Inflammatory macrophage (primary cell): Measurements from ENCODE around the gene LCN15.
"Not testable (repeated sequence)": the region's sequence is repeated elsewhere in the genome, so short reads cannot be mapped to it uniquely, and the experiment has no call there.

ENCODE experiments used
- DNase-seq, 2 donors: peaks; one replicate each; pipeline ENCODE4 v3.0.0-alpha.2; 2020 to 2022
- total RNA-seq, 18 experiments: gene quantifications; one replicate each; lab custom pipeline; 2026; ENCODE audit warnings: mixed read lengths in 6 of 18, inconsistent platforms in 2 of 18; lab: John Stamatoyannopoulos, UW

LCN15 gene, protein sequence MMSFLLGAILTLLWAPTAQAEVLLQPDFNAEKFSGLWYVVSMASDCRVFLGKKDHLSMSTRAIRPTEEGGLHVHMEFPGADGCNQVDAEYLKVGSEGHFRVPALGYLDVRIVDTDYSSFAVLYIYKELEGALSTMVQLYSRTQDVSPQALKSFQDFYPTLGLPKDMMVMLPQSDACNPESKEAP
- total RNA-seq = 0 to 0.03 (median 0) reads per million in 18 experiments

DNA sequence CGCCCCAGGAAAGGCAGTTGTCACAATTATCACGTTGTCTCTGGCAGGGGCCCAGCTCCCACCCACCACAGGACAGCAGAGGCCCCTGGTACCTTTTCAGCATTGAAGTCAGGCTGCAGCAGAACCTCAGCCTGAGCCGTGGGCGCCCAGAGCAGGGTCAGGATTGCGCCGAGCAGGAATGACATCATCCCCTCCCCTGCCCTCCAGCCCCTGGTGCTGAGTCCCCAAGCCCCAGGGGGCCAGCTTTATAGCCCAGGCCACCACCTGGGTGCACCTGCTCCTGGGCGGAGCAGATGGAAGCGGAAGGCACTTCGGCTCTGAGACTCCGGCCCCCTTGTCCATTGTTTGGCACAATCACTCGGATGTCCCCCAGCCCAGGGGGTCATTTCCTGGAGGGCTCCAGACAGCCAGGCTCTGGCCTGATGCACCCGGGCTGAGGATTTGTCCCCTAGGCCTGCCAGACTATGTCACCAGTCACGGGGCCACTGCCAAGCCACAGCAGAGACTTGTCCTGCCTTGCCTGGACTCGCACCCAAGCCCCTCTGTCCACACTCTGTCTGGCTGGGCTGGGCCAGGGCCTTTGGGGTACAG, at the start of gene LCN15:
TSS of gene LCN15 (minus strand) at position 218 of the 591 bp plus-strand sequence. CDS start at position 188, 30 bp downstream.
- no peak for DNase-seq

GRCh38 chr9:136808806-136809158, 44.5 kb upstream of the LCN15 start:
- no peak for DNase-seq

GRCh38 chr9:136808075-136808805, 43.9 kb upstream of the LCN15 start:
- DNase-seq = no peak

DNA sequence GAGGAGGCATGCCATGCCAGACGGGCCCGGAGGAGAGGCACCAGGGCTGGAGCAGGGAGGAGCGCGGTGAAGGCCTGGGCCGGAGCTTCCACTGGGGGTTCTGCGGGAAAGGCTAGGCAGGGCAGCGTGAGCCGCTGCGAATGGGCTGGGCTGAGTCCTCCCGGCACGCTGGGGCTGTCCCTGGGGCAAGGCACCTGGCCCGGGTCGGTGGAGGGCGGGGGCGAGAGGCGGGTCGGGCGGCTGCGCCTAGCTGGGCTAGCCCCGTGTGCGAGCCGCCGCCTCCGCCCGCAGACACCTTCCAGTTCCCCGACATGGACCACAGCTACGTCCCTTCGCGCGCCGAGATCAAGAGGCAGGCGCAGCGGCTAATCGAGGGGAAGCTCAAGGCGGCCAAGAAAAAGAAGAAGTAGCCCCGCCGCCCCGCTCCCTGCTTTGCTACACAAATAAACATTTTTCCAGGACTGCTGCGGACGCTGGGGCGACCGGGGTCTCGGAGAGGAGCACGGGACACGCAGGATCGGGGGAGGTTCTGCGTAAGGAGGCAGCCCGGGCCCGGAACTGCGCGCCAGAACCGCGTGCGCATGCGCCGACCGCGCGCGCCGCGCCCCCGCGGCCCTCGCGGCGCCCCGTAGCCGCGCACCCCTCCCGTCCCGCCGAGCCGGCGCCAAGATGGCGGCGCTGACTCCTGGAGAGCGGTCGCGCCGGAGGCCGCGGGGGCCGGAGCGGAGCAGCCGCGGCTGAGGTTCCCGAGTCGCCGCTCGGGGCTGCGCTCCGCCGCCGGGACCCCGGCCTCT, 43.2 kb upstream of the LCN15 start, which contains the start of gene RABL6:
TSS of gene RABL6 (plus strand) at position 668 of the 794 bp plus-strand sequence. CDS start 249 bp downstream, outside the sequence.
- DNase-seq = peak; percentile 69 to 87

DNA sequence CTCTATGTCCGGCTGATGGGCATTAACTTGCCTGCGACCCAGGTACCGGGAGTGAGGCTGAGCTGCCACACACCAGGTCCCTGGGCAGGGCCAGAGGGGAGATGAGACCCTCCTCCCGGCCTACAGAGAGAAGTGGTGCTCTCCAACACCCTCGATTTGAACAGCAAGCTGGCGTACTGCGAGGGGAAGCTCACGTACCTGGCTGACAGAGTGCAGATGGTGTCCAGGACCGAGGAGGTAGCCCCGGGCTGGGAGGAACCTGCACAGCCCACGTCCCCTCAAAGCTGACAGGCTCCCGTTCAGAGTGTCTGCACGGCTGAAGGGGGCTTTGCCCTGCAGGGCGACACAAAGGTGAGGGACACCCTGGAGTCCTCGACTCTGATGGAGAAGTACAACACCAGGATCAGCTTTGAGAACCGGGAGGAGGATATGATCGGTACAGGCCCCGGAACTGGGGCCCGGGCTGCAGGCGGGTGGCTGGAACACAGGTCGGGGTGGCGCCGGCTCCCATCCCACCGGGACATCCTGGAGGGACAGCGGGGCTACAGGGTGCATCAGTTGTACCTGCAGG, 42.4 kb upstream of the LCN15 start:
- DNase-seq = no peak

DNA sequence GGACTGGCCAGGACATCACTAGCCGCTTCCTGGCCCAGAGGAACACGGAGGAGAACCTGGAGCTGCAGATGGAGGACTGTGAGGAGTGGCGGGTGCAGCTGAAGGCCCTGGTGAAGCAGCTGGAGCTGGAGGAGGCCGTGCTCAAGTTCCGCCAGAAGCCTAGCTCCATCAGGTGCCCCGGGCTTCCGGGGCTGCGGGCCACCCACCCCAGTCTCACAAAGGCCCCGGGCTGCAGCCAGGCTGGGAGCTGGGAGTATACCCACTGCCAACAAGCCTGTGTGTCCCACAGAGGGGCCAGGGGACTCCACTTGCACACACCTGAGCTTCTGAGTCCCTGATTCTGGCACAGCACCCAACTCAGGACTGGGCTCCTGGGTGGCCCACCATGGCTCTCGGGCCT, 41.7 kb upstream of the LCN15 start:
- DNase-seq = no peak

- no peak for DNase-seq
These were observed 41.0 kb upstream of the LCN15 start for GRCh38 chr9:136805207-136805740.

DNA sequence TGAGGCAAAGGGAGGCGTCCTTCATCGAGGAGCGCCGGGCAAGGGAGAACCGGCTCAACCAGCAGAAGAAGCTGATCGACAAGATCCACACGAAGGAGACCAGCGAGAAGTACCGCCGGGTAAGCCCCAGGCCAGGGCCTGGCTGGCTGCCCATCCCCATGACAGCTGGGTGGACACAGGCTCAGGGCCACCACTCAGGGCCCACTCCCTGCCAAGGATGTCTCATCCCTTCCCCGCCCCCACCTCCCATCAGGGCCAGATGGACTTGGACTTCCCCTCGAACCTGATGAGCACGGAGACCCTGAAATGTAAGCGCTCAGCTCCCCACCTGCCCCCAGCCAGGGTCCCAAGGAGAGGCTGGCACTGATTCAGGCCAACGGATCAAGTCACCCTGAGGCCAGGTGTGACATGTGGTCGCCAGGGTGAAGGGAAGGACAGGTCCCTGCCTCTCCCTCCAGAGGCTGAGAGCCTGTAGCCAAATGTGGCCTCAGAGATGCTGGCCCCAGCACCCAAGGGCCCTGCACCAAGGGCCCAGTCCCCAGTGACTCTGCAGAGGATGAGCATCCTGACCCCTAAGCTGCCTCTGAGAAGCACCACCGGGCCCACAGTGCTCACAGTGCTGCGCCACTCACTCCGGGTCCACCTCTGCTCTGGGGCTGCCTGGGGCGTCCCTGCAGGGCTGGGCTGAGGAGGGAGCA, 40.3 kb upstream of the LCN15 start:
- no peak for DNase-seq

DNA sequence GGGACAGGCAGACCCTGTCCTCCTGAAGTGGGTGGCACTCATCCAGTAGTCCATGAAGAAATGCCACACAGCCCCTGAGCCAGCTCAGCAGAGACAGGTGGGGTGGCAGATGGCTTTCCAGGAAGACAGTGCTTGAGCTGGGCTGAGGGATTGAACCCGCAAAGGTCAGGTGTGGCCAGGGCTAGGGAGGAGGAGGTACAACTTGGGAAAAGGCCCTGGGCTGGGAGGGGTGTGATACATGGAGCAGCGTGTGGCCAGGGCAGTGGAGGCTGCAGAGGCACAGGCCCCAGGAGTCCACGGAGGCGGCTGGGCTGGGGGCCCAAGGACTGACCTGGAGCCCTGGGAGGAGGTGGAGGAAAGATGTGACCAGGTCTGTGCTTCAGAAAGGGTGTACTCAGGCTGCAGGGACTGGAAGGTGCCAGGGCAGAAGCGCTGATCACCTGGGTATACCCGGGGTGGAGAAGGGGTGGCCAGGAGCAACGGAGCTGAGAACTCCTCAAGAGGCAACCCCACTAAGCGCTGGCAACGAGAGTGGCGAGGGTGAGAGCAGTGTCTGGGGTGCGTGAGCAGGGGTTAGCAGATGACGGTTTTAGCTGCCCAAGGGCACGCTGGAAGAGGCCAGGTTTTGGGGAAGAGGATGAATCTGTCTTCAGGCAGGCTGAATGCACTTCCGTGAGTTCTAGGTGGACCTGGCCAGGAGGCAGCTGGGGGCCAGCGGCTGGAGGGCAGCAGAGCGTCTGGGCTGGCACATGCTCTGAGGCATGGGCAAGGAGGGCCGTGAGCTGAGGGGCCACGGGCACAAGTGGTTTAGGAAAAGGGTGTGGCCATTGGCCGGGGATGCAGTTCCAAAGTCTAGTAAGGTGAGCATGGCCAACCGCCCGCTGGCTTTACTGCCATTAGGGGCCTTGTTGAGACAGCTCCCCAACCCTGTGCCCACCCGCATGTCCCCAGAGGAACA, 39.5 kb upstream of the LCN15 start:
- no peak for DNase-seq

DNA sequence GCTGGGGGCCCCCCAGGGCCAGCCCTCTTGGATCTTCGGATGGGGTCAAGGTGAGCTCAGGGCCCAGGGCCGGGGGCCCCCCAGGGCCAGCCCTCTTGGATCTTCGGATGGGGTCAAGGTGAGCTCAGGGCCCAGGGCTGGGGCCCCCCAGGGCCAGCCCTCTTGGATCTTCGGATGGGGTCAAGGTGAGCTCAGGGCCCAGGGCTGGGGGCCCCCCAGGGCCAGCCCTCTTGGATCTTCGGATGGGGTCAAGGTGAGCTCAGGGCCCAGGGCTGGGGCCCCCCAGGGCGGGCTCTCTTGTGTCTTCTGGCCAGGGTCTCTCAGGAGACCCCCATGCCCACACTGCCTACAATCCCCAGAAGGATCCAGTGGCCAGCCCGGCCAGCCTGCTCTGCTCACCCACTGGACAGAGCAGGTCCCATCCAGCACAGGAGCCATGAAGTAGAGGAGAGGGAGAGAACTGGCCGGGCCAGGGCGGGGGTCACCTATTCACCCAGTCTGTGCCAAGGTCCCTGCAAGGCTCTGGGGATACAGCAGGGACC, 38.8 kb upstream of the LCN15 start:
- DNase-seq = not testable (repeated sequence)

- DNase-seq = no peak
These were observed 38.0 kb upstream of the LCN15 start for GRCh38 chr9:136802321-136802720.

GRCh38 chr9:136799854-136800657, 35.7 kb upstream of the LCN15 start:
- DNase-seq = peak in 1 of 2 donors; percentile 54

DNA sequence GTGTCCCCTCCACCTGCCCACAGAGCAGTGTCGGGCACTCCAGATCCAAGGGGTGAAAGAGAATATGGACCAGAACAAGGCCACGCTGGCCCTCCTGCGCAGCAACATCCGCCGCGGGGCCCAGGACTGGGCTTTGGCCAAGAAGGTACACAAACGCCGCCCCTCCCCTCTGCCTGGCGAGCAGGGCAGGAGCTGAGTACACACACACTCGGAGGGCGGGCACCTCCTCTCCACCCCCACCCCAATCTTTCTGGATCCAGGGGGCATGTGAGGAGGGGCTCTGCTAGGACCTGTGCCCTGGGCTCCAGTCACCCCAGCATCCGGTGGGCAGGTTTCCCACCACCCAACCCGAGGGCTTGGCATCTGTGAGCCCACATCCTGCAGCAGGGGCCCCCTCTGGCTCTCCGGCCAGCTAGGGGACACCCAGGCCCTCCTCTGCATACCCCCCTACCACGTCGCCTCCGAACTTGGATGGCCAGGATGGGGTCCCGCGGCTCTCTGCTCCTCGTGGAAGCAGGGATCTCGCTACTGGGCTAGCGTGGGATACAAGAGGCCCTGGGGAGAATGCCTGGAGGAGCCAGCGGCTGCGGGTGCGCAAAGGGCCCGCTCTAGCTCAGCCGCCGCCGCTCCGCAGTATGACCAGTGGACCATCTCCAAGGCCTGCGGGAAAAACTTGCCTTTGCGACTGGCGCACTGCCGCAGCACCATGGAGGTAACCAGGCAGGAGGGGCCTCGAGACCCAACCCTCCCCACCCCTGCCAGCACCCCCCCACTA, 34.9 kb upstream of the LCN15 start:
- DNase-seq = no peak

GRCh38 chr9:136798708-136799078, 34.4 kb upstream of the LCN15 start:
- DNase-seq = no peak

- not testable (repeated sequence) for DNase-seq
These were observed 32.5 kb upstream of the LCN15 start for GRCh38 chr9:136796775-136797347.

- no peak for DNase-seq
These were observed 32.0 kb upstream of the LCN15 start, which contains the start of gene CCDC183 for GRCh38 chr9:136796238-136796774. CCDC183 (plus strand) TSS chr9:136796338; CDS start chr9:136796398, 60 bp downstream.

- peak; percentile 49 to 53 for DNase-seq
These were observed 30.7 kb upstream of the LCN15 start for GRCh38 chr9:136795000-136795348.
